Activated CD4-positive, alpha-beta T cell treated with anti-CD3 and anti-CD28 coated beads, Interleukin-2, amount 50 U/mL, for 16 hours (primary cell): ENCODE measurements around the gene RICTOR.
"Not testable (repeated sequence)": the region's sequence is repeated elsewhere in the genome, so short reads cannot be mapped to it uniquely, and the experiment has no call there.

ENCODE experiments used
- DNase-seq: peaks from one replicate; pipeline ENCODE4 v3.0.0-alpha.2; 2020

The RICTOR gene

DNA sequence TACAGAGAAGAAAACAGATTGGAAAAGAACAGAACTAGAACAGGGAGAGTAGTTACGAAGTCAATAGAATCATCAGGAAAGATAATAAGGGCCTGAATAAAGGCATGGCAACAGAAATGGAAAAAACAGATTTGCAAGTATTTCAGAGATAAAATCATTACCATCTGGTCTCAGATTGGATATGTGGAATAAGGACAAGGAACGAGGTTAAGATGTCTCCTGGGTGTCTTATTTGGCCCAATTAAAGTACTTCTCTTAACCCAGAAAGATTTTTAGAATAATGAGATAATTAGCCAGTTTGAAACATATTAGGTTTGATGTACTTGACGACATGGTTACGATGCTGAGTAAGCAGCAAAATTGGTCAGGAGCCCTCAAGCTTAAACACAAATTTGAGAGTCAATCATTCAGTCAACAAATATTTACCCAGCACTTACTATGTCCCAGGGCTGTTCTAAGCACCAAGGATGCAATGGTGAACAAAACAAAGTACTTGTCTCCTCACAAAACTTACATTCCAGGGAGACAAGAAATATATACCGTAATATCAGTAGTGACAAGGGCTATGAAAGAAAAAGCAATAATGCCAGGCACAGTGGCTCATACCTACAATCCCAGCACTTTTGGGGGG, 18.3 kb downstream of the RICTOR start:
- DNase-seq: no peak

DNA sequence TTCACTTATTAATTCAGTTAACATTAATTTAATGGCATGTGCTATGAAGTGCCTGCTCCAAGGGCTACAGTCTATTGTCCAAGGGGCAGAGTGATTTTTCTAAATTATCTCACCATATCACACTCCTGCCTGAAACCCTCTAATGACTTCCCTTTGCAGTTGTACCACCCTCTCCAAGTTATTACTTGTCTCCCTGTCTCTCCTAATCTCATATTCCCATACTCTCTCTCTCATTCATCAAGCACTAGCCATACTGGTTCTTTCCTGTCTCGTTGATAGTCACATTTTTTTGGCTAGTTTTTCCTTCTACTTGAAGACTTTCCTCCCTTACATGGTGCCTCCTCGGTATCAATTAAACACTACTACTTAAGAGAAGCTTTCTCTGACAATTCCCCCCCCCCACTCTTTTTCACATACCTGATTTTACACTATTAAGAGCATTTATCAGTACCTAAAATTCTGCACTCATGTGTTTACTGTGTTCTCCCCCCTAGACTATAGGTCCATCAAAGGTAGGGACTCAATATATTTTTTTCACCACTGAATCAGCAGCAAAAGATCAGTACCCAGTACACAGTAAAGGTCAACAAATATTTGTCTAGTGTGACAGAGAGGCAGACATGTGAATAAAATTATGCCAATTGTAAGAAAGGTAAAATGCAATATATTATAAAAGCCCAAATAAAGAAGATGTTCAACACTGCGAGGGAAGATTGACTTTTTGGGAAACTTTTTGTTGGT, 19.0 kb downstream of the RICTOR start:
- DNase-seq: no peak

DNA sequence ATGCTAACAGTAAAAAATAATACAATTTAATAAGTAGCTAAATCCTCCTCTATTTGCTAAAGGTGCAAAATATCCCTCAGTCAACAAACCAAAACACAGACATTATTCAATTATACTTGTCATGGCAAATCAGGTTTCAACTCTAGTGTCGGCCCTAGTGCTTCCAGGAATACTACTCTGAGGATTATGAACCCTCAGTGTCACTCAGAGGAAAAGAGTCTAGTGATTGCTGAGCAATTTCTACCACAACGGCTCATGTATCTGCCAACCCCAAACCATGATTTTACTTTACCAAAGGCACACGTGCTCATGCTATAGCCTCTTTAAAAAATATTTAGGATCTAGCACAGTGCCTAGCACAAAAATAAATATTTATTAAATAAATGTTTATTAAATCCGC, 21.0 kb downstream of the RICTOR start:
- no peak for DNase-seq

DNA sequence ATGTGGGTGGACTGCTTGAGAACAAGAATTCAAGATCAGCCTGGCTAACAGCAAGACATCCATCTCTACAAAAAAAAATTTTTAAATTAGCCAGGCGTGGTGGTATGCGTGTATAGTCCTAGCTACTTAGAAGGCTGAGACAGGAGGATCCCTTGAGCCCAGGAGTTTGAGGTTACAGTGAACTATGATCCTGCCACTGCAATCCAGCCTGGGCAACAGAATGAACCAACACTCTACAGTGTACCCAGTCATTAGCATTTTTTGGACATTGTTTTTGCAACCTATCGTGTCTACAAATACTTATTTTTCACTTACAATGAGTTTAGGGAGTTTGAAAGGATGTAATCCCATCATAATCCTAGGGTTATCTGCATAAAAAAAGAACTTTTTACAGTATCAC, 22.1 kb downstream of the RICTOR start:
- DNase-seq: no peak

DNA sequence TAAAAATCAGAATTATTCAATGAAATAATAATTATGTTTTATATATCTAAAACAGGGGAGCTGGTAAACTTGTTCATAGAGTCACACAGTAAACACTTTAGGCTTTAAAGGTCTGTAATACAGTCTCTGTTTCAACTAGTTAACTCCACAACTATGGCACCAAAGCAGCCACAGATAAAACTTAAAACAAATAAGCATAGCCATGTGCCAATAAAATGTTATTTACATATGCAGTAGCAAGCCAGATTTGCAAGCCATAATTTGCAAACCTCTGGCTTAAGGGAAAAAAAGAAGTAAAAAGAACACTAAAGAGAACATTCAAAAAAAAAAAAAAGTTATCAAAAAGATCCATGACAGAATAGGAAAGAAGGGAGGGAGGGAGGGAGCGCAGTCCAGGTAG, 24.9 kb downstream of the RICTOR start:
- DNase-seq: no peak

DNA sequence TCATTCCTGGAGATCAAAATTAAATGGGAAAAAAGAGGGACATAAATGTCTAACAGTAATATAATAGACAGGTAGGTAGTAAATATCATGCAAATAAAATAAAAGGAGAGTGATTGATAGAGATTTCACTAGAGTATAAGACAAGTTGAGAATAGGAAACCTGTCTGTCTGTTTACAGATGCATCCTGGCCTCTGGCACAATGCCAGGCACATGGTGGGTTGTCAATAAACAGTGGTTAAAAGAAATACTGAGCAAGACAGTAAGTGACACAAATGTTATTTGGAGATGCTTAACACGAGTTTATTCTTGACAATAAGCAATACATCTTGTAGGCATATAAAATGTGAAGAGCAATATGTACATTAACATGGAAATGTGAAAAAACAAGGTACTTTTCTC, 33.3 kb downstream of the RICTOR start:
- DNase-seq: no peak

DNA sequence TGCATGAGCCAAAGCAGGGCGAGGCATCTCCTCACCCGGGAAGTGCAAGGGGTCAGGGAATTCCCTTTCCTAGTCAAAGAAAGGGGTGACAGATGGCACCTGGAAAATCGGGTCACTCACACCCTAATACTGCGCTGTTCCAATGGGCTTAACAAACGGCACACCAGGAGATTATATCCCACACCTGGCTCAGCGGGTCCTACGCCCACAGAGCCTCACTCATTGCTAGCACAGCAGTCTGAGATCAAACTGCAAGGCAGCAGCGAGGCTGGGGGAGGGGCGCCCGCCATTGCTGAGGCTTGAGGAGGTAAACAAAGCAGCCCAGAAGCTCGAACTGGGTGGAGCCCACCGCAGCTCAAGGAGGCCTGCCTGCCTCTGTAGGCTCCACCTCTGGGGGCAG, 39.7 kb downstream of the RICTOR start:
- not testable (repeated sequence) for DNase-seq

DNA sequence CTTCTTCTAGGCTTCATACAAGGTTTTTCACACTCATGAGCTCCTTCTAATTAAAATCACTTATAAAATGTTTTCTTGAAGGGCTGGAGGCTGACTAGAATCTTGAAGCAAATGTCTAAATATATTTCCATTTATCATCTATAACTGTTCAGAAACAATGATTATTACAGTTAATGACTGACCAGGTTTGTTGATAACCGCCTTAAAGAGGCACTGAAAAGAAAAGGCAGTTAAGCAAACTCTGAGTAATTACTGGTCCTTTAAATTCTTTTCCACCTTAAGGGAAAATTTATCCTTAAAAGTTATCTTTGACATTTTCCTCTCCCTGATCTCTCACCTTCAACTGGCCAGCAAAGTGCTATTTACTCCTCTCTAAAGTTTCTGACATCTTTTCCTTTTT, 43.2 kb downstream of the RICTOR start:
- no peak for DNase-seq

DNA sequence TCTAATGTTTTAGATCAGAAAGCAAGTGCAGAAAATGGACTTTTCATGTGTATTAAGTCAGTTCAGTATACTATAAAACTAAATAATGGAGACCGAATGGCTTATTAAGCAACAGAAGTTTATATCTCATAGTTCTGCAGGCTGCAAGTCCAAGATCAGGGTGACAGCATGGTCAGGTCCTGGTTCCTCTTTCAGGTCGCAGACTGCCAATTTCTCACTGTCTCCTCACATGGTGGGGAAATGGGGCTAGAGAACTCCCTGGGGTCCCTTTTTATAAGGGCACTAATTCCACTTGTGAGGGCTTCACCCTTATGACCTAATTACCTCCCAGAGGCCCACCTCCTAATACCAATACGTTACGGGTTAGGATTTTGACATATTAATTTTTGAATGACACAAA, 48.7 kb downstream of the RICTOR start:
- DNase-seq: no peak

DNA sequence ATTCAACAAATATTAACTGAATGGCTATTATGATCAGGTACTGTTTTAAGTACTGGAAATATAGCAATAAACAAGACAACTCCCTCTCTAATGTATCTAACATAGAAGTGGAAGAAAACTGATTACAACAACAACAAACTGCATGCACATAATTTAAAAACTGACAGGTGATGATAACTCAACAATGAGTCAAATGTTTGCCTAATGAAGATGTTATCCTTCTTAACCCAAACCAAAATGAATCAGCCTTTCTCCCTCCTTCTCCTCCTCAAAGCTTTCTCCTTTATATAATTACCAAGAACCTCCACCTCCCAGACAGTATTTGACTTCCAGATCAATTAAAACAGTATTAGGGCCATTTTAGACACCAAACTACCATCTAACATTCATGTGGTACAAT, 49.3 kb downstream of the RICTOR start:
- no peak for DNase-seq

DNA sequence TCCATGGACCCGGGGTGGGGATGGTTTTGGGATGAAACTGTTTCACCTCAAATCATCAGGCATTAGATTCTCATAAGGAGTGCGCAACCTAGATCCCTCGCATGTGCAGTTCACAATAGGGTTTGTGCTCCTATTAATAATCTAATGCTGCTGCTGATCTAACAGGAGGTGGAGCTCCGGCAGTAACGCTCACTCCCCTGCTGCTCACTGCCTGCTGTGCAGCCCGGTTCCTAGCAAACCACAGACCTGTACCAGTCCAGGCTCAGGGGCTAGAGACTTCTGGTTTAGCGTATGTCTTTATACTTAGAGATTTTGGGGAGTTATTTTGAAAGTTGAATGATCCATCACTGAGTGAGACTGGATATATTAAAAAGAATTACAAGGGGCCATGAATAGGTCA, 50.2 kb downstream of the RICTOR start:
- no peak for DNase-seq

DNA sequence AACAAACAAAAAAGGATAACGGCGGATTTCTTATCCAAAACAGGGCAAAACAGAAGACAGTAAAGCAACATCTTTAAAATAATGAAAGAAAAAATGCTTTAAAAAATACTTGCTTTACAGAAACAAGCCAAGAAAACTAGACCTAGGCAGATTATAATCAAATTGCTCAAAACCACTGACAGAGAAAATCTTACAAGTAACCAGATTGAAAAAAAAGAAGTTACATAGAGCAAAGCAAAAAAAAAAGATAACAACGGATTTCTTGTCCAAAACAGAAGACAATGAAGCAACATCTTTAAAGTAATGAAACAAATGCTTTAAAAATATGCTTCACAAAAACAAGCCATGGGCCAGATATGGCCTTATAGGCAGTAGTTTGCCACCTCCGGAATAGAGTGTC, 51.1 kb downstream of the RICTOR start:
- no peak for DNase-seq

DNA sequence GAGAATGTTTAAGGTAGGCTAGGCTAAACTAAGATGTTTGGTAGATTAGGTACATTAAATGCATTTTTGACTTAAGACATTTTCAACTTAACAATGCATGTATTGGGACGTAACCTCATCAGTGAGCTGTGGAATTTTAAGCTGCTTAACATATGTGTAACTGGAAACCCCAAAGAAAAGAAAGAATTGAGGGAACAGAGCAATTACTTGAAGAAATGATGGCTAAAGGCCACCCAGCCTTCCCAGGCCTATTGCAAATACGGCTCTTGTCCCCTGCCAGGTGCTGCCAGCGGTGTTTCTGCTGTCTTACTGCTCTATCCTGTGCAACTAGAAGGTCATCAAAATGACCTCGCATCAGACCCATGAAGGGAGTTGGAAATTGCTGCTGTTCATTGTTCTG, 52.0 kb downstream of the RICTOR start:
- no peak for DNase-seq

DNA sequence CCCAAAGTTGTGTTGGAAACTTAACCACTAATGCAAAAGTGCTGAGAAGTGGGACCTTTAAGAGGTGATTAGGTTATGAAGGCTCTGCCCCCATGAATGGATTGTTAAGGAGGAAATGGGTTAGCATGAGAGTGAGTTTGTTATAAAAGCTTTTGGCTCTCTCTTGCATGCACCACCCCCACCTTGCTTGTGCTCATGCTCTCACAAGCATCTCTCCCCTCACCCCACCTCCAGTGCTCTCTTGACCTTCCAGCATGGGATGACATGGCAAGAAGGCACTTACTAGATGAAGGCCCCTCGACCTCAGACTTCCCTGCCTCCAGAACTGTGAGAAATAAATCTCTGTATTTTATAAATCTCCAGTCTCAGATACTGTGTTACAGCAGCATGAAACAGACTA, 52.8 kb downstream of the RICTOR start:
- no peak for DNase-seq

DNA sequence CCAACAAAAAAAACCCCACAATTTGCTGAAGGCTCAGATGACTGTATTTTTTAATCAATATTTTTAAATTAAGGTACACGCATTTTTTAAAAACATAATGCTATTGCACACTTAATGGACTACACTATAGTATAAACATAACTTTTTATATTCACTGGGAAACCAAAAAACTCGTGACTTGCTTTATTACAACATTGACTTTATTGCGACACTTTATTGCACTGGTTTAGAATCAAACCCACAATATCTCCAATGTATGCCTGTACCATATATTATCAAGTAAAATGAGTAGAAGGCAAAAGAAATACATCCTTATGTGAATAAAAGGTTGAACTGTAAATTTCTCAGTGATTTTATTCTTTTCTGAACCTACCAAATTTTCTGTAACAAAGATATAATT, 53.7 kb downstream of the RICTOR start:
- DNase-seq: no peak

DNA sequence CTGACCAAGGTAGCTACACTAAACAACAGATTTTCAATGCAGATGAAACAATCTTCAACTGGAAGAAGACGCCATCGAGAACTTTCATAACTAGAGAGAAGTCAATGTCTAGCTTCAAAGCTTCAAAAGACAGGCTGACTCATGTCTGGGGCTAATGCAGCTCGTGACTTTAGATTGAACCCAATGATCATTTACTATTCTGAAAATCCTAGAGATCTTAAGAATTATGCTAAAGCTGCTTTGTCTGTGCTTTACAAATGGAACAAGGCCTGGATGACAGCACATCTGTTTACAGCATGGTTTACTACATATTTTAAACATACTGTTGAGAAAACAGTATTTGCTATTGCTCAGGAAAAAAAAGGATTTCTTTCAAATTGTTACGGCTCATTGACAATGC, 54.9 kb downstream of the RICTOR start:
- no peak for DNase-seq

DNA sequence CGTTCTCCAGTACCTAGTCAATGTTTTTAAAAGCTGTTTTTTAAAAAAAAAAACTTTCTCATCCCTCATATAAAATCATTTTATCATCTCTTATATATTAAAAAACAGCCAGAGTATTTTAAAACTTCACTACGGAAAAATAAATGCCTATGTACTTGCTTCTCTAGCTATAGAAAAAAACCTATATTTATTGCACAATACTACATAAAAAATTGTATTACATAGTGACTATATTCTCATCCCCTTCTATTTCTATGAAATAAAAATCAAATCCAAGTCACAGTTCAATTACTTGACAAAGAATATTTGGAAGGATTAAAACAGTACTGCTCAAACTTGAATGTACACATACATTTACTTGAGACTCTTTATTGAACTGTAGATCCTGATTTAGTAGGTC, 56.7 kb downstream of the RICTOR start:
- DNase-seq: no peak

DNA sequence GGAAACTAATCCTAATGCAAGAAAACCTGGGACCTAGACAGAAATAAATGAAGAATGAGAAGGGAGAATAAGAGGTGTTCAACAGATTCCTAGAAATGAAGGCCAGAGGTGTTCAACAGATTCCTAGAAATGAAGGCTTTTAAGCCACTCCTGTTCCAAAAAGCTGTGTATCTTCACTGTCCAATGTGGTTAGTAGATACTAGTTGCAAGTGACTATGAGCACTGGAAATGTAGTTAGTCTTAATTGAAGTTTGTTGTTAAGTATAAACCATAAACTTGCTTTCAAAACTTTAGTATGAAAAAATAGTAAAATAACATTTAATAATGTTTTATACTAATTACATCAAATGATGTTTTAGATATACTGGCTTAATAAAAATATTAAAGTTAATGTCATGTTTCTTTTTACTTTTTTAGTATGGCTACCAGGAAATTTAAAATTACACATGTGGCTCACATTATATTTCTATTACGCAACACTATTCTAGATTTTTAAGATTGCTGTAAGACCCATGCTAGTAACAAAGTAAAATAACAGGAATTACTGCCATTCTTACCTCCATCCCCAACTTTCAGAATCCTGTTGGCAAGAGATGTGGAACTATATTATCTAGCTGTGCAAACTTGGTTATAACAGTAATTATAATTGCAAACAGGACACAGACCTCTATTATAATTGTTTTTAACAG, 57.5 kb downstream of the RICTOR start:
- no peak for DNase-seq

DNA sequence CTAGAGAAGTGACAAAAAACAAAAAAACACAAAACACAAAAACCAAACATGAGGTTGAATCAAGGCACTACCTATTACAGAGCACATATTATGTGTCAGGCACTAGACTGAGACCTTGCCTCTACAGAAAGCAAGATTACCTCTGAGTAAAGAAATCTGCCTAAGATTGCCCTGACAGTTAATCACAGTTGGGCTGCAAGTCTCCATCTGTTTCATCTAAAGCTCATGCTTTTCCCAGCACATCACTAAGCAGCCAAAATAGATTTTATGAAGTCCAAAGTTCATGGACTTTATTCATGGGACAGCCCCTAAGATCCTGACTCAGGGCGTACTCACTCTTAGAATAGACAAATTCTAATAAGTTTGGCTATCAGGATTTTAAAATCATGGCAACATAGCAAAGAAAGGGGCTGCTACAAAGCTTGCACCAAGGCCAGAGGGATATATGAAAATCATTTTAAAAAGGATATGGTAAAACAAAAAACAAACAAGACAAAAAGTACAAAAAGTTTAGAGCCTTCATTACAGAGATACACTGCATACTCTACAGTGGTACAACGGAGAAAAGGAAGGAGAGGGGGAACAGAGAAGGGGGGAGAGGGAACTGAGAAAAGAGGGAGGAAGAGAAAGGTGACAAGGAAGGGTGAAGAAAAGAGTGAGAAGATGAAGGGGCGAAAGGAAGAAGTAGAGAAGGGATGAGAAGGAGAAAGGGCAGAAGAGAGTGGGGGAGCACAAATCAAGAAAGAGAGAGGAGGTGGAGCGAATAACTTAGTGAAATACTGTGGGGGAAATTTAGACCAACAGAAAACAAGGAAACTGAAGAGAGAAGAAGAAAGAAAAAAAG, 58.2 kb downstream of the RICTOR start:
- no peak for DNase-seq

DNA sequence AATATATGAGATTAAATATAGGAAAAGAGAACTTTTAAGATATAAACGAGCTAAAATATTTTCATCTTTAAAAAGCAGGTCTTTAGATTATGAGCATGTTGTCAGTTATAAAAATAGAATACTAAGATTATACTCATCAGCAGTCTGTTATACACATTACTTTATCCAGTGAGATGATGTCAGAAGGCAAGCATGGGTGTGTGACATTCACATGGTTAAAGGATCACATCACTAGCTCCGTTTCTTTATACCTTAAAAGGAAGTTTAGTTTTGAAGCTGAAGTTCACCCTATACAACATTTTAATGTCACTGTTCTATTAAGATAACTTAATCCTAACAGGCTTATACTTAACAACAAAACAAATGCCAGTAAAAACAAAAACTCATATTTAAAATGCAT, 59.6 kb downstream of the RICTOR start:
- no peak for DNase-seq

DNA sequence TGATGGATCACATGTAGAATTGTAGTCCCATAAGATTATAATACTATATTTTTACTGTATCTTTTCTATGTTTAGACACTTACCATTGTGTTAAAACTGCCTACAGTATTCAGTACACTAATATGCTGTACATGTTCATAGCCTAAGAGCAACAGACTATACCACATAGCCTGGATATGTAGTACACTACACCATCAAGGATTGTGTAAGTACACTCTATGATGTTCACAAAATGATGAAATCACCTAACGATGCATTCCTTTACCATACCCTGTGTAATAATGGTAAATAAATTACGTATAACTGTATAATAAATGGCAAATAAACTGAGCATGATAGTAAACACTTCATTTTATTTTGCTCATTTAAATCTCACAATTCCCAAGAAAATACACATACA, 60.3 kb downstream of the RICTOR start:
- DNase-seq: no peak

DNA sequence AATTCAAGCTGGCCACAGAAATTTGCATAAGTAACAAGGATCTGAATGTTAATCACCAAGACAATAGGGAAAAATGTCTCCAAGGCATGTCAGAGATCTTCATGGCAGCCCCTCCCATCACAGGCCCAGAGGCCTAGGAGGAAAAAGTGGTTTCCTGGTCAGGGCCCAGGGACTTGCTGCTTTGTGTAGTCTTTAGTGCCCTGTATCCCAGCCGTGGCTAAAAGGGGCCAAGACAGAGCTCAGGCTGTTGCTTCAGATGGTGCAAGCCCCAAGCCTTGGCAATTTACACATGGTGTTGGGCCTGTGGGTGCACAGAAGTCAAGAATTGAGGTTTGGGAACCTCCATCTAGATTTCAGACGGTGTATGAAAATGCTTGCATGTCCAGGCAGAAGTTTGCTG, 63.2 kb downstream of the RICTOR start:
- not testable (repeated sequence) for DNase-seq

DNA sequence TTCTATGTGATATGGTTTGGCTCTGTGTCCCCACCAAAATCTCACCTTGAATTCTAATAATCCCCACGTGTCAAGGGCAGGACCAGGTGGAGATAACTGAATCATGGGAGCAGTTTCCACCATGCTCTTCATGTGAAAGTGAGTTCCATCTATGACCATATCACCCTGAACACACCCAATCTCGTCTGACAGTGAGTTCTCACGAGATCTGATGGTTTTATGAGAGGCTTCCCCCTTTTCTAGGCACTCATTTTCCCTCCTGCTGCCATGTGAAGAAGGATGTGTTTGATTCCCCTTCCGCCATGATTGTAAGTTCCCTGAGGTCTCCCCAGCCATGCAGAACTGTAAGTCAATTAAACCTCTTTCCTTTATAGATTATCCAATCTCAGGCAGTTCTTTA, 64.2 kb downstream of the RICTOR start:
- DNase-seq: no peak

DNA sequence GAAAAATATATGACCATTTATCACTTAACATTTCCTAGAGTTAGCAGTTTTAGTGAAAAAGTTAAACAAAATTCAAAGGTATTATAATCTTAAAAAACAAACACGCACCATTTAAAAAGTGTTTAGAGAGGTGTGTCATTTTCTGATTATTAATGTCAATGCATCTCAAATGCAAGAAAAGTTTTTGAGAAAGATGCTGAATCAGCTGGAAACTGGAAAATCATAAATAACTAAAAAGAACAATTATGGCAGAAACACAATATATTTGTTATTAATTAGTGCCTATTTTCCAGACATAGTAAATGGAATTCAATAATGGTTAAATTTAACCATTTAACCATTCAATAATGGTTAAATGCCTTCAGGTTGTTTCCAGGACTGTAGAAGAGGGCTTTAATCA, 64.9 kb downstream of the RICTOR start:
- no peak for DNase-seq
